Psoas muscle (tissue), 8 donors: Measurements from ENCODE around the gene ETNK1. TPM values are rescaled to one million over a fixed set of nuclear protein-coding genes. Genes with fewer than 3 reads are reported as not detected.

ENCODE experiments used
- ATAC-seq, 4 donors: fragments of 200-7000 bp; cut with Tn5 transposase; one replicate each; pipeline ENCODE4 v1.9.1; 2020; ENCODE audit warnings: moderate library complexity in 3 of 4, mild to moderate bottlenecking in 2 of 4
- DNase-seq, 2 donors: peaks; one replicate each; pipeline ENCODE4 v3.0.0-alpha.2; 2020
- H3K27ac ChIP-seq: fragments of 200-600 bp; one replicate; pipeline ENCODE4 v1.8.0; 2022
- H3K27me3 ChIP-seq, 3 donors: fragments of 200-600 bp in 1 of 3; one replicate each; pipeline versions ENCODE4 v1.6.1 to v1.8.0; 2013 to 2022; ENCODE audit warnings: low read length in 2 of 3, mild to moderate bottlenecking in 2 of 3, moderate library complexity in 1 of 3; ENCODE audit not compliant: insufficient read depth in 3 of 3
- H3K36me3 ChIP-seq, 2 donors: fragments of 200-600 bp in 1 of 2; one replicate each; pipeline versions ENCODE4 v1.6.1 to v1.8.0; 2013 to 2022; ENCODE audit warnings: low read depth in 1 of 2, mild to moderate bottlenecking in 1 of 2, moderate library complexity in 1 of 2; ENCODE audit not compliant: insufficient read depth in 1 of 2
- H3K4me1 ChIP-seq: fragments of 200-600 bp; one replicate; pipeline ENCODE4 v1.8.0; 2022
- H3K4me3 ChIP-seq: fragments of 200-600 bp; one replicate; pipeline ENCODE4 v1.8.0; 2022; ENCODE audit warnings: mild to moderate bottlenecking
- H3K9me3 ChIP-seq: fragments of 200-600 bp; one replicate; pipeline ENCODE4 v1.8.0; 2022
- CTCF ChIP-seq: fragments of 200-600 bp; IDR thresholded peaks from one replicate; pipeline ENCODE4 v1.8.0; 2022; ENCODE audit warnings: antibody characterized with exemption
- WGBS, 3 donors: extraction: QIAGEN DNeasy Blood & Tissue Kit; methylation state at CpG; one replicate each; pipeline versions ENCODE4 v1.1.6 to v1.1.7; 2013; 5-methylcytosine and 5-hydroxymethylcytosine counted together
- intact Hi-C, 2 donors: fragments of 100-400 bp; cut with DNase I; formaldehyde crosslinking; loops; one replicate each; pipeline versions ENCODE4 v1.11.0 to v1.14.2; 2022
- polyA plus RNA-seq, 3 donors: library from polyadenylated mRNA; stranded (reverse); fragments of 200-250 nt; gene quantifications; one replicate each; pipeline ENCODE4 v1.2.3, GENCODE V29; 2013
- total RNA-seq, 4 donors: library from RNA; stranded (reverse); fragmentation: NEBNext Ultra II Directional in 2 of 4; extraction: Animal tissue kit (Norgen Biotek cat#: 25700) in 2 of 4; gene quantifications; one replicate each; pipeline versions ENCODE4 v1.2.1 to v1.2.4, GENCODE V29; 2021 to 2023
- donor health status: healthy with polysubstance abuse.
- donor health status: DM: no; HTN: no; CAD: no; lungs with moderate emphysema.
- donor health status: Bipolar disorder and iron deficiency.
- donor health status: healthy.
- donor health status: DM: yes; HTN: yes; CAD: no.
- donor health status: DM: no; HTN: no; CAD: no.
- donor health status: DM: no; HTN: no; CAD: no.
- donor health status: DM: yes; HTN: yes; CAD: no.

ETNK1 gene
- total and polyA plus RNA-seq, 7 donors: 2.6 to 13.2 (median 8.7) TPM

GRCh38 chr12:22722081-22722480 lies 97.1 kb downstream of the ETNK1 start:
- DNase-seq (no peak), ATAC-seq (no peak)
- Histone ChIP-seq H3K36me3 (no peaks in the 10 kb centered on the region), H3K27me3 (no peaks in the 10 kb centered on the region), H3K4me1 (no peaks in the 10 kb centered on the region), H3K27ac (no peak overlapping the region), H3K9me3 (no peaks in the 10 kb centered on the region), H3K4me3 (no peak overlapping the region)
- no peak for TF ChIP-seq CTCF
- WGBS, 3 donors: 77 to 91% (median 87%) methylated on average over 2 of the region's 2 CpGs
- intact Hi-C loops: no loop called here

- DNase-seq: no peak
- intact Hi-C loops: no loop called here
- ATAC-seq: no peak
- H3K27me3 ChIP-seq: no peaks in the 10 kb centered on the region
- no peak for TF ChIP-seq CTCF
- no peaks in the 10 kb centered on the region for H3K9me3 ChIP-seq
- no peak overlapping the region for H3K27ac ChIP-seq
- H3K4me3 ChIP-seq: no peak overlapping the region
- H3K4me1 ChIP-seq: no peaks in the 10 kb centered on the region
- 44 to 73% (median 63%) methylated on average over 1 of the region's 1 CpG for WGBS, 3 donors
- H3K36me3 ChIP-seq: no peaks in the 10 kb centered on the region
These were observed 97.8 kb downstream of the ETNK1 start for GRCh38 chr12:22722779-22723178.

- H3K4me3 ChIP-seq: no peak overlapping the region
- intact Hi-C loops: no loop called here
- H3K27ac ChIP-seq: no peak overlapping the region
- ATAC-seq (no peak), DNase-seq (no peak)
- H3K4me1 ChIP-seq: no peaks in the 10 kb centered on the region
- no peaks in the 10 kb centered on the region for H3K36me3 ChIP-seq
- TF ChIP-seq CTCF: no peak
- no peaks in the 10 kb centered on the region for H3K27me3 ChIP-seq
- WGBS, 3 donors: 20 to 34% (median 32%) methylated on average over 2 of the region's 2 CpGs
- no peaks in the 10 kb centered on the region for H3K9me3 ChIP-seq
These were observed 104.0 kb downstream of the ETNK1 start for GRCh38 chr12:22728987-22729386.

GRCh38 chr12:22729431-22729956 lies 104.5 kb downstream of the ETNK1 start:
- WGBS, 3 donors: 59 to 67% (median 64%) methylated on average over 6 of the region's 6 CpGs

More at GRCh38 chr12:22729431-22729956, 104.5 kb downstream of the ETNK1 start:
- Histone ChIP-seq H3K4me1 (no peaks in the 10 kb centered on the region), H3K27me3 (no peaks in the 10 kb centered on the region), H3K4me3 (no peak overlapping the region), H3K36me3 (no peaks in the 10 kb centered on the region), H3K9me3 (no peaks in the 10 kb centered on the region), H3K27ac (peak overlapping the region; percentile 11)
- no peak for TF ChIP-seq CTCF
- no peak for DNase-seq
- intact Hi-C loops: no loop called here
- peak in 1 of 4 donors; percentile 16 for ATAC-seq
